Measurements from ENCODE around the gene ZP2.

The ZP2 gene

GRCh38 chr16:21239646-21240045 is 28.3 kb upstream of the ZP2 start (continued):
- no peak for TF ChIP-seq ZC3H10 (CRISPR knock-in tag; IDR thresholded peaks at IDR 0.05)

- ATAC-seq, result no peak
- TF ChIP-seq CSDC2 (CRISPR knock-in tag; IDR thresholded peaks at IDR 0.05), result no peak
- no peak for TF ChIP-seq ZNF8 (CRISPR knock-in tag; IDR thresholded peaks at IDR 0.05)
- TF ChIP-seq GLIS3 (CRISPR knock-in tag; IDR thresholded peaks at IDR 0.05), result no peak
- no peak for TF ChIP-seq ARNTL (CRISPR knock-in tag; IDR thresholded peaks at IDR 0.05; ENCODE audit: borderline replicate concordance, low read depth)
- no peak for TF ChIP-seq RARB (CRISPR knock-in tag; IDR thresholded peaks at IDR 0.05)
- TF ChIP-seq CREB5 (CRISPR knock-in tag; IDR thresholded peaks at IDR 0.05; ENCODE audit: low read depth), result no peak
- no peak for TF ChIP-seq OSR1 (CRISPR knock-in tag; IDR thresholded peaks at IDR 0.05)
These were observed 25.5 kb upstream of the ZP2 start for GRCh38 chr16:21236831-21237230.

GRCh38 chr16:21235199-21235585 is 23.8 kb upstream of the ZP2 start:
- no peak for TF ChIP-seq ZNF8 (CRISPR knock-in tag; IDR thresholded peaks at IDR 0.05)
- no peak for TF ChIP-seq ZFP3 (CRISPR knock-in tag; IDR thresholded peaks at IDR 0.05)
- no peak for TF ChIP-seq TCF4 (CRISPR knock-in tag; IDR thresholded peaks at IDR 0.05; ENCODE audit: borderline replicate concordance)
- no peak for TF ChIP-seq CREB5 (CRISPR knock-in tag; IDR thresholded peaks at IDR 0.05; ENCODE audit: low read depth)
- TF ChIP-seq RARB (CRISPR knock-in tag; IDR thresholded peaks at IDR 0.05), result no peak
- TF ChIP-seq POU6F1 (CRISPR knock-in tag; IDR thresholded peaks at IDR 0.05; ENCODE audit: borderline replicate concordance, low read depth), result no peak
- no peak for TF ChIP-seq SNAI2 (CRISPR knock-in tag; IDR thresholded peaks at IDR 0.05)
- TF ChIP-seq CSDC2 (CRISPR knock-in tag; IDR thresholded peaks at IDR 0.05), result no peak
- no peak for TF ChIP-seq ZC3H10 (CRISPR knock-in tag; IDR thresholded peaks at IDR 0.05)
- no peak for ATAC-seq

GRCh38 chr16:21233521-21234150 is 22.3 kb upstream of the ZP2 start, which contains the start of gene ANKS4B:
Gene ANKS4B, plus strand, starts transcription at chr16:21233699. Its CDS starts 39 bp downstream, at chr16:21233738.
- no peak for ATAC-seq
- no peak for TF ChIP-seq CSDC2 (CRISPR knock-in tag; IDR thresholded peaks at IDR 0.05)

- no peak for TF ChIP-seq OSR1 (CRISPR knock-in tag; IDR thresholded peaks at IDR 0.05)
- no peak for TF ChIP-seq ESRRG (CRISPR knock-in tag; IDR thresholded peaks at IDR 0.05)
- no peak for TF ChIP-seq GLIS3 (CRISPR knock-in tag; IDR thresholded peaks at IDR 0.05)
- TF ChIP-seq POU6F1 (CRISPR knock-in tag; IDR thresholded peaks at IDR 0.05; ENCODE audit: borderline replicate concordance, low read depth), result no peak
- TF ChIP-seq ARNTL (CRISPR knock-in tag; IDR thresholded peaks at IDR 0.05; ENCODE audit: borderline replicate concordance, low read depth), result no peak
- no peak for TF ChIP-seq BACH2 (CRISPR knock-in tag; IDR thresholded peaks at IDR 0.05; ENCODE audit: borderline replicate concordance)
- TF ChIP-seq ZNF8 (CRISPR knock-in tag; IDR thresholded peaks at IDR 0.05), result no peak
- ATAC-seq, result no peak
These were observed 21.7 kb upstream of the ZP2 start for GRCh38 chr16:21233045-21233520.

- TF ChIP-seq TOX (CRISPR knock-in tag; IDR thresholded peaks at IDR 0.05; ENCODE audit: borderline replicate concordance) (no peak), ZNF565 (CRISPR knock-in tag; conservative IDR thresholded peaks at IDR 0.05; ENCODE audit: low read depth) (no peak)
- ATAC-seq, result no peak
These were observed 17.0 kb upstream of the ZP2 start for GRCh38 chr16:21228361-21228872.
